ENCODE data around the gene SPPL2C. TPM values are rescaled to one million over a fixed set of nuclear protein-coding genes. Genes with fewer than 3 reads are reported as not detected.

SPPL2C gene
- total and polyA plus RNA-seq, 7 donors, result 0.60 TPM; not detected in 6

- Histone ChIP-seq H3K36me3 (no peaks in the 10 kb centered on the region), H3K27ac (no peak overlapping the region), H3K9me3 (no peaks in the 10 kb centered on the region), H3K4me3 (no peak overlapping the region), H3K27me3 (peaks cover 0 to 6% (median 0%) of the 10 kb centered on the region in 3 donors), H3K4me1 (no peaks in the 10 kb centered on the region)
- intact Hi-C loops (cut with DNase I), result no loop called here
- DNase-seq, result no peak
- TF ChIP-seq CTCF (IDR thresholded peaks at IDR 0.05) (no peak), POLR2A (IDR thresholded peaks at IDR 0.05) (no peak), POLR2AphosphoS5 (IDR thresholded peaks at IDR 0.05) (no peak), EP300 (IDR thresholded peaks at IDR 0.05) (no peak)
- WGBS, 2 donors, result 77 to 90% methylated on average over 4 of the region's 4 CpGs
Measured at GRCh38 chr17:45839442-45839841, 5.2 kb upstream of the SPPL2C start.

- H3K9me3 ChIP-seq, result no peaks in the 10 kb centered on the region
- 73 to 84% methylated on average over 9 of the region's 9 CpGs for WGBS, 2 donors
- H3K27ac ChIP-seq, result no peak overlapping the region
- DNase-seq, result no peak
- H3K4me3 ChIP-seq, result no peak overlapping the region
- intact Hi-C loops (cut with DNase I), result no loop called here
- TF ChIP-seq POLR2AphosphoS5 (IDR thresholded peaks at IDR 0.05) (no peak), EP300 (IDR thresholded peaks at IDR 0.05) (no peak), POLR2A (IDR thresholded peaks at IDR 0.05) (no peak), CTCF (IDR thresholded peaks at IDR 0.05) (no peak)
- H3K27me3 ChIP-seq, result peaks cover 0 to 4% (median 0%) of the 10 kb centered on the region in 3 donors
- H3K36me3 ChIP-seq, result no peaks in the 10 kb centered on the region
- no peaks in the 10 kb centered on the region for H3K4me1 ChIP-seq
Measured at GRCh38 chr17:45841186-45841585, 3.5 kb upstream of the SPPL2C start.

GRCh38 chr17:45841883-45842525 is 2.7 kb upstream of the SPPL2C start:
- DNase-seq, result no peak
- intact Hi-C loops (cut with DNase I), result no loop called here
- no peaks in the 10 kb centered on the region for H3K4me1 ChIP-seq
- no peaks in the 10 kb centered on the region for H3K36me3 ChIP-seq
- H3K27me3 ChIP-seq, result no peaks in the 10 kb centered on the region
- H3K9me3 ChIP-seq, result no peaks in the 10 kb centered on the region
- TF ChIP-seq CTCF (IDR thresholded peaks at IDR 0.05), result no peak
- no peak for TF ChIP-seq POLR2AphosphoS5 (IDR thresholded peaks at IDR 0.05)
- no peak for TF ChIP-seq POLR2A (IDR thresholded peaks at IDR 0.05)
- no peak for TF ChIP-seq EP300 (IDR thresholded peaks at IDR 0.05)
- WGBS, 2 donors, result 39 to 60% methylated on average over 7 of the region's 7 CpGs
- no peak overlapping the region for H3K27ac ChIP-seq
- no peak overlapping the region for H3K4me3 ChIP-seq

- Histone ChIP-seq H3K9me3 (no peaks in the 10 kb centered on the region), H3K27me3 (no peaks in the 10 kb centered on the region), H3K27ac (no peak overlapping the region), H3K4me3 (no peak overlapping the region), H3K36me3 (no peaks in the 10 kb centered on the region), H3K4me1 (no peaks in the 10 kb centered on the region)
- intact Hi-C loops (cut with DNase I), result no loop called here
- TF ChIP-seq EP300 (IDR thresholded peaks at IDR 0.05) (no peak), POLR2AphosphoS5 (IDR thresholded peaks at IDR 0.05) (no peak), CTCF (IDR thresholded peaks at IDR 0.05) (no peak), POLR2A (IDR thresholded peaks at IDR 0.05) (no peak)
- no peak for DNase-seq
- 86 to 87% methylated on average over 4 of the region's 4 CpGs for WGBS, 2 donors
Measured at GRCh38 chr17:45843722-45844121, 959 bp upstream of the SPPL2C start.

All from sigmoid colon (tissue), 7 donors.